Vagina (tissue), 2 donors: ENCODE results near the gene CENPC.

Experiments used
- POLR2AphosphoS5 ChIP-seq, 2 donors: sonication (generic); formaldehyde crosslinking; IDR thresholded peaks; one replicate each; pipeline ENCODE4 v1.9.0; 2017; ENCODE audit warnings: antibody characterized with exemption in 2 of 2, mild to moderate bottlenecking in 2 of 2, low read depth in 1 of 2; ENCODE audit not compliant: insufficient read depth in 1 of 2
- TF ChIP-seq, protein P1 (sequence below), 3 experiments: fragments of 450-650 bp in 2 of 3; fragments of 200-600 bp in 1 of 3; sonication (generic) in 1 of 3; IDR thresholded peaks; one replicate each; pipeline ENCODE4 v1.5.1; 2017 to 2019; ENCODE audit warnings: antibody characterized with exemption in 3 of 3, mild to moderate bottlenecking in 2 of 3, moderate library complexity in 2 of 3

DNA sequence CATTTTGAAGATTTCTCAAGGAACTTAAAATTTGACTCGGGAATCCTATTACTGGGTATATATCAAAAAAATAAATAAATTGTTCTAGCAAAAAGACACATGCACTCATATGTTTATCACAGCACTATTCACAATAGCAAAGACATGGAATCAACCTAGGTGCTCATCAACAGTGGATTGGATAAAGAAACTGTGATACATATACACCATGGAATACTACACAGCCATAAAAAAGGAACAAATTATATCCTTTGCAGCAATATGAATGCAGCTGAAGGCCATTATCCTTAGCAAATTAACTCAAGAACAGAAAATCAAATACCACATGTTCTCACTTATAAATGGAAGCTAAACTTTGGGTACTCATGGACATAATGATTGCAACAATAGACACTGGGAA is 97.4 kb downstream of the CENPC start:
- TF ChIP-seq, protein P1, sequence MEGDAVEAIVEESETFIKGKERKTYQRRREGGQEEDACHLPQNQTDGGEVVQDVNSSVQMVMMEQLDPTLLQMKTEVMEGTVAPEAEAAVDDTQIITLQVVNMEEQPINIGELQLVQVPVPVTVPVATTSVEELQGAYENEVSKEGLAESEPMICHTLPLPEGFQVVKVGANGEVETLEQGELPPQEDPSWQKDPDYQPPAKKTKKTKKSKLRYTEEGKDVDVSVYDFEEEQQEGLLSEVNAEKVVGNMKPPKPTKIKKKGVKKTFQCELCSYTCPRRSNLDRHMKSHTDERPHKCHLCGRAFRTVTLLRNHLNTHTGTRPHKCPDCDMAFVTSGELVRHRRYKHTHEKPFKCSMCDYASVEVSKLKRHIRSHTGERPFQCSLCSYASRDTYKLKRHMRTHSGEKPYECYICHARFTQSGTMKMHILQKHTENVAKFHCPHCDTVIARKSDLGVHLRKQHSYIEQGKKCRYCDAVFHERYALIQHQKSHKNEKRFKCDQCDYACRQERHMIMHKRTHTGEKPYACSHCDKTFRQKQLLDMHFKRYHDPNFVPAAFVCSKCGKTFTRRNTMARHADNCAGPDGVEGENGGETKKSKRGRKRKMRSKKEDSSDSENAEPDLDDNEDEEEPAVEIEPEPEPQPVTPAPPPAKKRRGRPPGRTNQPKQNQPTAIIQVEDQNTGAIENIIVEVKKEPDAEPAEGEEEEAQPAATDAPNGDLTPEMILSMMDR (IDR thresholded peaks at IDR 0.05), result no peak
- TF ChIP-seq POLR2AphosphoS5 (IDR thresholded peaks at IDR 0.05; ENCODE audit: insufficient read depth in 1 of 2, low read depth in 1 of 2), result no peak
